K562 (cell line): ENCODE results near the gene TMEM208. TPM values are rescaled to one million over a fixed set of nuclear protein-coding genes. Genes with fewer than 3 reads are reported as not detected.
A peak's percentile ranks its signal among the peaks of the same experiment; 100 is the strongest.

ENCODE experiments used
- ATAC-seq: fragments of 200-7000 bp; cut with Tn5 transposase; 3 replicates; pipeline ENCODE4 v1.9.1; 2020; ENCODE audit warnings: moderate library complexity
- BruUV-seq: library from RNA; stranded (reverse); fragments of 400-500 nt; replicated peaks from 2 replicates; lab custom pipeline; 2021; lab: Mats Ljungman, UMichigan
- CTCF ChIA-PET: fragments of 300-600 bp; formaldehyde crosslinking; extraction: SDS; loops from one replicate; lab custom pipeline; 2021; ENCODE audit warnings: low intra/inter-chr PET ratio; lab: Yijun Ruan, JAX
- POLR2A ChIA-PET: fragments of 300-600, 350-650 bp; sonication (Branson Sonifier 250); formaldehyde crosslinking; extraction: SDS; loops from one replicate; lab custom pipeline; 2021; ENCODE audit warnings: antibody characterized with exemption, inconsistent platforms; lab: Yijun Ruan, JAX
- DNase-seq, 4 experiments: peaks; one replicate each; pipeline versions ENCODE4 v3.0.0 to v3.0.0-alpha.2; 2011 to 2018; ENCODE audit warnings: low spot score in 3 of 4, mixed read lengths in 3 of 4; ENCODE audit errors: extremely low read depth in 1 of 4
- FAIRE-seq: peaks from 2 replicates; lab custom pipeline; 2011; peaks lifted over from hg19 to GRCh38; lab: Jason Lieb, UNC
- H2AFZ ChIP-seq: 2 replicates; pipeline ENCODE4 v1.6.0; 2011; ENCODE audit warnings: low read depth, low read length, control low read depth, inconsistent platforms
- H3K27ac ChIP-seq: fragments of 200-600 bp; 3 replicates; pipeline ENCODE4 v1.8.0; 2011; ENCODE audit warnings: low read depth, mild to moderate bottlenecking, control low read depth, inconsistent platforms, low read length, moderate library complexity, mixed read lengths; ENCODE audit errors: extremely low read depth
- H3K27me3 ChIP-seq, 2 experiments: fragments of 300-600 bp in 1 of 2; 2 replicates in 1 of 2; 3 replicates in 1 of 2; pipeline versions ENCODE4 v1.6.0 to v1.8.0; 2011; ENCODE audit warnings: inconsistent platforms in 2 of 2, low read length in 2 of 2, mild to moderate bottlenecking in 1 of 2, mixed read lengths in 1 of 2, moderate library complexity in 1 of 2; ENCODE audit not compliant: control insufficient read depth in 2 of 2, insufficient read depth in 2 of 2
- H3K36me3 ChIP-seq: fragments of 300-600 bp; 3 replicates; pipeline ENCODE4 v1.8.0; 2011; ENCODE audit warnings: mild to moderate bottlenecking, low read length, inconsistent platforms; ENCODE audit not compliant: control insufficient read depth, insufficient read depth
- H3K4me1 ChIP-seq, 2 experiments: fragments of 200-600 bp in 1 of 2; replicated peaks in 1 of 2; 2 replicates in 1 of 2; 3 replicates in 1 of 2; pipeline versions ENCODE4 v1.5.1 to v1.8.0; 2011; ENCODE audit warnings: inconsistent platforms in 2 of 2, low read length in 2 of 2, mild to moderate bottlenecking in 1 of 2, mixed read lengths in 1 of 2, moderate library complexity in 1 of 2; ENCODE audit not compliant: control insufficient read depth in 2 of 2, insufficient read depth in 2 of 2
- H3K4me2 ChIP-seq: 2 replicates; pipeline ENCODE4 v1.6.1; 2011; ENCODE audit warnings: low read length, control low read depth, inconsistent platforms, mixed read lengths; ENCODE audit not compliant: insufficient read depth
- H3K4me3 ChIP-seq: fragments of 200-600 bp; sonication (generic), shearing (Covaris generic); 2 replicates; pipeline ENCODE4 v1.5.1; 2016; ENCODE audit warnings: control low read depth, inconsistent platforms
- H3K79me2 ChIP-seq: fragments of 200-600 bp; 3 replicates; pipeline ENCODE4 v1.8.0; 2011; ENCODE audit warnings: low read length, inconsistent platforms; ENCODE audit not compliant: control insufficient read depth, insufficient read depth
- H3K9ac ChIP-seq, 2 experiments: 2 replicates each; pipeline versions ENCODE4 v1.6.0 to v1.6.1; 2011; ENCODE audit warnings: low read depth in 2 of 2, low read length in 2 of 2, control low read depth in 1 of 2, inconsistent platforms in 1 of 2, mild to moderate bottlenecking in 1 of 2, mixed read lengths in 1 of 2; ENCODE audit not compliant: insufficient read depth in 1 of 2
- H3K9me1 ChIP-seq: one replicate; pipeline ENCODE4 v1.6.0; 2011; ENCODE audit warnings: inconsistent platforms, mild to moderate bottlenecking, low read length, moderate library complexity; ENCODE audit not compliant: control insufficient read depth, insufficient read depth
- H3K9me3 ChIP-seq: replicated peaks from 2 replicates; pipeline ENCODE4 v1.5.1; 2011; ENCODE audit warnings: low read depth, low read length, inconsistent platforms; ENCODE audit not compliant: control insufficient read depth, insufficient read depth
- H4K20me1 ChIP-seq: replicated peaks from 2 replicates; pipeline ENCODE4 v1.6.1; 2011; ENCODE audit warnings: low read length, inconsistent platforms, mixed read lengths; ENCODE audit not compliant: control insufficient read depth, insufficient read depth
- CTBP1 ChIP-seq: fragments of 450-650 bp; IDR thresholded peaks from 2 replicates; pipeline ENCODE4 v1.6.1; 2016; ENCODE audit warnings: borderline replicate concordance
- EP400 ChIP-seq: fragments of 450-650 bp; IDR thresholded peaks from 2 replicates; pipeline ENCODE4 v1.6.1; 2017; ENCODE audit warnings: antibody characterized with exemption, mild to moderate bottlenecking, moderate library complexity
- NRF1 ChIP-seq, 2 experiments: fragments of 450-650 bp; IDR thresholded peaks in 1 of 2; conservative IDR thresholded peaks in 1 of 2; 2 replicates each; pipeline ENCODE4 v1.6.1; 2014; ENCODE audit warnings: mild to moderate bottlenecking in 2 of 2
- POLR2G ChIP-seq: fragments of 200-400 bp; formaldehyde crosslinking; IDR thresholded peaks from 2 replicates; pipeline ENCODE4 v1.6.1; 2017; ENCODE audit warnings: low read depth, mild to moderate bottlenecking, antibody characterized with exemption, low read length, moderate library complexity
- RBFOX2 ChIP-seq: fragments of 200-400 bp; formaldehyde crosslinking; IDR thresholded peaks from 2 replicates; pipeline ENCODE4 v1.6.1; 2017; ENCODE audit warnings: low read depth, mild to moderate bottlenecking, low read length, moderate library complexity
- SNIP1 ChIP-seq: fragments of 450-650 bp; IDR thresholded peaks from 2 replicates; pipeline ENCODE4 v1.7.1; 2017; ENCODE audit warnings: low read depth, mild to moderate bottlenecking
- SP1 ChIP-seq: sonication (generic); formaldehyde crosslinking; IDR thresholded peaks from 2 replicates; pipeline ENCODE4 v1.8.1; 2022; ENCODE audit warnings: mild to moderate bottlenecking, missing genetic modification reagents
- TCF15 ChIP-seq: fragments of 250-450 bp; sonication (Bioruptor Pico); IDR thresholded peaks from 2 replicates; pipeline ENCODE4 v1.8.0; 2022; ENCODE audit warnings: moderate library complexity, mild to moderate bottlenecking, inconsistent platforms
- ZBTB7A ChIP-seq: IDR thresholded peaks from 2 replicates; pipeline ENCODE4 v1.6.1; 2011; ENCODE audit warnings: low read depth, mild to moderate bottlenecking, low read length, moderate library complexity, borderline replicate concordance; ENCODE audit not compliant: control insufficient read depth
- ZNF263 ChIP-seq: sonication (generic); formaldehyde crosslinking; IDR thresholded peaks from 2 replicates; pipeline ENCODE4 v1.8.0; 2022; ENCODE audit warnings: mild to moderate bottlenecking, missing genetic modification reagents, borderline replicate concordance
- WGBS: fragments of 100-300 bp; shearing (Covaris generic); methylation state at CpG from one replicate; pipeline ENCODE4 v1.1.6; 2016; ENCODE audit warnings: low coverage, mixed read lengths; ENCODE audit not compliant: insufficient coverage; ENCODE audit errors: missing lambda C conversion rate; 5-methylcytosine and 5-hydroxymethylcytosine counted together
- in situ Hi-C: fragments of 300-500 bp; cut with MboI; formaldehyde crosslinking; loops from 4 replicates; pipeline ENCODE4 v1.15.0; 2018; ENCODE audit warnings: inconsistent platforms, mixed read lengths
- intact Hi-C: fragments of 100-400 bp; cut with micrococcal nuclease; formaldehyde crosslinking; loops from 2 replicates; pipeline ENCODE4 v1.14.2; 2022
- polyA plus RNA-seq, 8 experiments: library from polyadenylated mRNA; depleted of rRNA in 4 of 8; stranded (reverse) in 5 of 8; unstranded in 3 of 8; fragments of >200 nt; fragmentation: Nextera tagmentation in 2 of 8; fragmentation: Illumina TruSeq in 1 of 8; extraction: Ambion mirVana in 2 of 8; extraction: Trizol in 1 of 8; gene quantifications; 2 replicates each; pipeline versions ENCODE4 v1.2.1 to v1.2.3, GENCODE V29; 2011 to 2014; ENCODE audit warnings: inconsistent platforms in 1 of 8, missing spikeins in 1 of 8
- total RNA-seq, 7 experiments: library from RNA; depleted of rRNA in 6 of 7; stranded (reverse); fragments of >200 nt in 6 of 7; fragmentation: Illumina TruSeq in 2 of 7; extraction: Trizol in 2 of 7; gene quantifications; 2 replicates each; pipeline versions ENCODE4 v1.2.1 to v1.2.3, GENCODE V29; 2011 to 2021; ENCODE audit warnings: low replicate concordance in 1 of 7
- TF ChIP-seq, protein P1 (sequence below): sonication (generic); formaldehyde crosslinking; IDR thresholded peaks from 2 replicates; pipeline ENCODE4 v1.8.0; 2022; ENCODE audit warnings: mild to moderate bottlenecking, missing genetic modification reagents
- TF ChIP-seq, protein P2 (sequence below): fragments of 450-650 bp; IDR thresholded peaks from 2 replicates; pipeline ENCODE4 v1.6.1; 2016; ENCODE audit warnings: mild to moderate bottlenecking
- TF ChIP-seq, protein P3 (sequence below): sonication (generic); formaldehyde crosslinking; IDR thresholded peaks from 2 replicates; pipeline ENCODE4 v1.8.1; 2023; ENCODE audit warnings: mild to moderate bottlenecking, missing genetic modification reagents
- TF ChIP-seq, protein P4 (sequence below): sonication (generic); formaldehyde crosslinking; IDR thresholded peaks from 2 replicates; pipeline ENCODE4 v1.9.0; 2022; ENCODE audit warnings: mild to moderate bottlenecking, missing genetic modification reagents

Gene TMEM208
- total and polyA plus RNA-seq, 9 of the 15 experiments (the other 6 are each of a cell fraction or from before 2014, with no cell fraction given), result 31.8 to 239 (median 54.3) TPM

GRCh38 chr16:67249178-67250044, 22.5 kb downstream of the TMEM208 start:
- no peak for ATAC-seq
- peak; percentile 29 for FAIRE-seq
- WGBS, result 34% methylated on average over 18 of the region's 22 CpGs
- Histone ChIP-seq H3K9me3 (no peaks in the 10 kb centered on the region), H4K20me1 (no peaks in the 10 kb centered on the region), H3K4me1 (peaks cover 29 to 53% of the 10 kb centered on the region in 2 experiments), H3K9me1 (no peaks in the 10 kb centered on the region), H3K4me3 (peak overlapping the region; percentile 43), H3K27me3 (no peaks in the 10 kb centered on the region), H3K36me3 (peaks cover 8% of the 10 kb centered on the region; the same call in 1 of the 3 replicates), H3K4me2 (peak overlapping the region; percentile 76), H3K27ac (no peak overlapping the region), H2AFZ (peak overlapping the region; percentile 86), H3K9ac (peak overlapping the region; percentile 63 to 91), H3K79me2 (peaks cover 28% of the 10 kb centered on the region)
- ChIA-PET POLR2A (interaction anchor here (0.5 to 1.2 kb wide), 4 partner anchors 9 to 152 kb away, joined by 3 to 4 read pairs (median 4); no protein-coding TSS in a partner anchor), CTCF (no interaction called here)
- in situ Hi-C loops (loop anchor here (5.0 kb wide), 1 partner anchor 93 kb away; no protein-coding TSS in a partner anchor), intact Hi-C loops (loop anchor here (5.0 to 10.0 kb wide), 2 partner anchors 275 to 297 kb away; no protein-coding TSS in a partner anchor)
- DNase-seq, result peak in 1 of 4 experiments; percentile 45
- no TSS peak for BruUV-seq
- TF ChIP-seq RBFOX2 (peak; percentile 47), CTBP1 (peak; percentile 4; the same call in 1 of the 2 replicates), SNIP1 (no peak), ZBTB7A (0 out of 2 replicates have a peak, but pooled peaks have one; percentile 21), SP1 (CRISPR knock-in tag) (peak; percentile 29; the same call in 1 of the 2 replicates), EP400 (no peak), NRF1 (conservative IDR thresholded peaks at IDR 0.05 in 1 of 2, IDR thresholded peaks at IDR 0.05 in 1 of 2) (0 out of 4 replicates have a peak, but pooled peaks of 1 of the 2 experiments have one; percentile 28), ZNF263 (CRISPR knock-in tag) (peak; percentile 70), TCF15 (CRISPR knock-in tag) (no peak), POLR2G (peak; percentile 20; the same call in 1 of the 2 replicates)
- TF ChIP-seq, protein P1, sequence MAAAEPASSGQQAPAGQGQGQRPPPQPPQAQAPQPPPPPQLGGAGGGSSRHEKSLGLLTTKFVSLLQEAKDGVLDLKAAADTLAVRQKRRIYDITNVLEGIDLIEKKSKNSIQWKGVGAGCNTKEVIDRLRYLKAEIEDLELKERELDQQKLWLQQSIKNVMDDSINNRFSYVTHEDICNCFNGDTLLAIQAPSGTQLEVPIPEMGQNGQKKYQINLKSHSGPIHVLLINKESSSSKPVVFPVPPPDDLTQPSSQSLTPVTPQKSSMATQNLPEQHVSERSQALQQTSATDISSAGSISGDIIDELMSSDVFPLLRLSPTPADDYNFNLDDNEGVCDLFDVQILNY (CRISPR knock-in tag), result no peak
- TF ChIP-seq, protein P2, sequence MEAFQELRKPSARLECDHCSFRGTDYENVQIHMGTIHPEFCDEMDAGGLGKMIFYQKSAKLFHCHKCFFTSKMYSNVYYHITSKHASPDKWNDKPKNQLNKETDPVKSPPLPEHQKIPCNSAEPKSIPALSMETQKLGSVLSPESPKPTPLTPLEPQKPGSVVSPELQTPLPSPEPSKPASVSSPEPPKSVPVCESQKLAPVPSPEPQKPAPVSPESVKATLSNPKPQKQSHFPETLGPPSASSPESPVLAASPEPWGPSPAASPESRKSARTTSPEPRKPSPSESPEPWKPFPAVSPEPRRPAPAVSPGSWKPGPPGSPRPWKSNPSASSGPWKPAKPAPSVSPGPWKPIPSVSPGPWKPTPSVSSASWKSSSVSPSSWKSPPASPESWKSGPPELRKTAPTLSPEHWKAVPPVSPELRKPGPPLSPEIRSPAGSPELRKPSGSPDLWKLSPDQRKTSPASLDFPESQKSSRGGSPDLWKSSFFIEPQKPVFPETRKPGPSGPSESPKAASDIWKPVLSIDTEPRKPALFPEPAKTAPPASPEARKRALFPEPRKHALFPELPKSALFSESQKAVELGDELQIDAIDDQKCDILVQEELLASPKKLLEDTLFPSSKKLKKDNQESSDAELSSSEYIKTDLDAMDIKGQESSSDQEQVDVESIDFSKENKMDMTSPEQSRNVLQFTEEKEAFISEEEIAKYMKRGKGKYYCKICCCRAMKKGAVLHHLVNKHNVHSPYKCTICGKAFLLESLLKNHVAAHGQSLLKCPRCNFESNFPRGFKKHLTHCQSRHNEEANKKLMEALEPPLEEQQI, result no peak
- TF ChIP-seq, protein P3, sequence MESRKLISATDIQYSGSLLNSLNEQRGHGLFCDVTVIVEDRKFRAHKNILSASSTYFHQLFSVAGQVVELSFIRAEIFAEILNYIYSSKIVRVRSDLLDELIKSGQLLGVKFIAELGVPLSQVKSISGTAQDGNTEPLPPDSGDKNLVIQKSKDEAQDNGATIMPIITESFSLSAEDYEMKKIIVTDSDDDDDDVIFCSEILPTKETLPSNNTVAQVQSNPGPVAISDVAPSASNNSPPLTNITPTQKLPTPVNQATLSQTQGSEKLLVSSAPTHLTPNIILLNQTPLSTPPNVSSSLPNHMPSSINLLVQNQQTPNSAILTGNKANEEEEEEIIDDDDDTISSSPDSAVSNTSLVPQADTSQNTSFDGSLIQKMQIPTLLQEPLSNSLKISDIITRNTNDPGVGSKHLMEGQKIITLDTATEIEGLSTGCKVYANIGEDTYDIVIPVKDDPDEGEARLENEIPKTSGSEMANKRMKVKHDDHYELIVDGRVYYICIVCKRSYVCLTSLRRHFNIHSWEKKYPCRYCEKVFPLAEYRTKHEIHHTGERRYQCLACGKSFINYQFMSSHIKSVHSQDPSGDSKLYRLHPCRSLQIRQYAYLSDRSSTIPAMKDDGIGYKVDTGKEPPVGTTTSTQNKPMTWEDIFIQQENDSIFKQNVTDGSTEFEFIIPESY (CRISPR knock-in tag), result peak; percentile 95
- TF ChIP-seq, protein P4, sequence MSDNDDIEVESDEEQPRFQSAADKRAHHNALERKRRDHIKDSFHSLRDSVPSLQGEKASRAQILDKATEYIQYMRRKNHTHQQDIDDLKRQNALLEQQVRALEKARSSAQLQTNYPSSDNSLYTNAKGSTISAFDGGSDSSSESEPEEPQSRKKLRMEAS (CRISPR knock-in tag), result no peak
